OCI-LY3 (cell line): ENCODE results near the gene PLRG1.

Source experiments
- H2AFZ ChIP-seq: fragments of 200-600, 300-600 bp; shearing (Covaris generic); 2 replicates; pipeline ENCODE4 v1.6.0; 2014; ENCODE audit warnings: antibody characterized with exemption, low read depth, low read length
- H3K27ac ChIP-seq: fragments of 200-600, 300-600 bp; sonication (generic); 2 replicates; pipeline ENCODE4 v1.5.1; 2014; ENCODE audit warnings: mild to moderate bottlenecking, low read length, moderate library complexity, mixed read lengths
- H3K27me3 ChIP-seq: fragments of 200-600, 300-600 bp; sonication (generic); 2 replicates; pipeline ENCODE4 v1.6.1; 2014; ENCODE audit warnings: low read depth, low read length, mixed read lengths
- H3K36me3 ChIP-seq: fragments of 200-600, 300-600 bp; sonication (generic); replicated peaks from 2 replicates; pipeline ENCODE3; 2014; ENCODE audit warnings: low read depth, low read length, mixed read lengths
- H3K4me1 ChIP-seq: fragments of 300-600, 200-600 bp; sonication (generic); 2 replicates; pipeline ENCODE4 v1.6.1; 2014; ENCODE audit warnings: low read length, mixed read lengths
- H3K4me2 ChIP-seq: fragments of 200-600, 300-600 bp; sonication (generic); 2 replicates; pipeline ENCODE4 v1.6.1; 2014; ENCODE audit warnings: low read length, mixed read lengths
- H3K4me3 ChIP-seq: fragments of 300-600, 200-600 bp; sonication (generic); 2 replicates; pipeline ENCODE4 v1.5.1; 2014; ENCODE audit warnings: antibody characterized with exemption, mild to moderate bottlenecking, low read length, moderate library complexity
- H3K79me2 ChIP-seq: fragments of 300-600, 200-600 bp; shearing (Covaris generic); 2 replicates; pipeline ENCODE4 v1.6.1; 2014; ENCODE audit warnings: mild to moderate bottlenecking, low read length, mixed read lengths
- H3K9ac ChIP-seq: fragments of 300-600, 200-600 bp; shearing (Covaris generic); 2 replicates; pipeline ENCODE4 v1.6.0; 2014; ENCODE audit warnings: mild to moderate bottlenecking, low read length, moderate library complexity
- H3K9me3 ChIP-seq: fragments of 200-600, 300-600 bp; shearing (Covaris generic); 2 replicates; pipeline ENCODE4 v1.6.1; 2014; ENCODE audit warnings: low read length, mixed read lengths; ENCODE audit not compliant: insufficient read depth
- H4K20me1 ChIP-seq: fragments of 200-600, 300-600 bp; sonication (generic); 2 replicates; pipeline ENCODE4 v1.6.1; 2016; ENCODE audit warnings: low read length, mixed read lengths; ENCODE audit not compliant: insufficient read depth
- CTCF ChIP-seq: fragments of 200-600, 300-600 bp; sonication (generic); IDR thresholded peaks from 2 replicates; pipeline ENCODE4 v1.5.1; 2014; ENCODE audit warnings: antibody characterized with exemption, low read length, low read depth
- EZH2phosphoT487 ChIP-seq: fragments of 200-600 bp; shearing (Covaris generic); IDR thresholded peaks from 2 replicates; pipeline ENCODE4 v1.6.1; 2018; ENCODE audit warnings: antibody characterized with exemption, mixed run types, low read depth

Gene PLRG1

GRCh38 chr4:154517591-154517990 is 32.6 kb downstream of the PLRG1 start:
- H2AFZ ChIP-seq, result no peak overlapping the region
- H3K79me2 ChIP-seq, result no peaks in the 10 kb centered on the region
- H3K27me3 ChIP-seq, result peaks cover 50% of the 10 kb centered on the region
- no peak overlapping the region for H3K9ac ChIP-seq
- no peak overlapping the region for H3K4me2 ChIP-seq
- H3K9me3 ChIP-seq, result peaks cover 5% of the 10 kb centered on the region; the same call in 1 of the 2 replicates
- peaks cover 17% of the 10 kb centered on the region for H3K4me1 ChIP-seq
- H3K27ac ChIP-seq, result no peak overlapping the region
- TF ChIP-seq EZH2phosphoT487, result no peak
- no peak for TF ChIP-seq CTCF
- H3K4me3 ChIP-seq, result no peak overlapping the region
- H3K36me3 ChIP-seq, result peaks cover 5% of the 10 kb centered on the region
- H4K20me1 ChIP-seq, result no peaks in the 10 kb centered on the region

DNA sequence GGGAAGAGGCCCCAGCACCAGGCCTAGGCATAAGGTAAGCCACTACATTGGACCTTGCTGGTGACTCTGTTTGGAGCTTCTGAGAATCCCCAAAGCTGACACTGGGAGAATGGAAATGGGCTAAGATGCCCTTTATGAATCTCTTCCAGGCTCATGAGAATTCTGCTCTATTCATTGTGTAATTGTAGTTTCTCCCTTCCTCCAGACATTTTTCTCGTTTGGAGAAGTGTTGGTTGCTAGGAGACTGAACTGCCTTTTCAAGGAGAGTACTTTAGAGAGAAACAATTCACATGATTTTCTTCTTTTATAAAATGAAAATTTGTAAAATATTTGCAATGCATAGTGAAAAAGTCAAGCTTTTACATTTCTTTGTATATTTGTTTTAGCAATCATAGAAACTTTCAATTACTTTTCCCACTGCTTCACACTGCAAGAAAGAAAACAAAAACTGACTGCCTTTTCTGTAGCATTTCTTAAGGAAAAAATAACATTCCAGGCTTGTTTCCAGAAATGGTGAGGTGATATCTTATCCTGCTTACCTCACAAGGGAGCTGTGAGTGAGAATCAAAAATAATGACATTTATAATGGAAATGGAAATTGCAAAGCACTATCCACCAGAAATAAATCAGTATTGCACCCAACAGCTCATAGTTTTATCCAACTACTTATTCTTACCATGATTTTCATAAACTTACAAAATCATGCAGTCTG is 33.7 kb downstream of the PLRG1 start:
- H3K27ac ChIP-seq, result no peak overlapping the region
- no peaks in the 10 kb centered on the region for H4K20me1 ChIP-seq
- no peak overlapping the region for H3K4me2 ChIP-seq
- peaks cover 5% of the 10 kb centered on the region; the same call in 1 of the 2 replicates for H3K9me3 ChIP-seq
- no peaks in the 10 kb centered on the region for H3K79me2 ChIP-seq
- no peak overlapping the region for H3K9ac ChIP-seq
- peaks cover 5% of the 10 kb centered on the region for H3K36me3 ChIP-seq
- peaks cover 22% of the 10 kb centered on the region for H3K4me1 ChIP-seq
- H3K4me3 ChIP-seq, result no peak overlapping the region
- H2AFZ ChIP-seq, result no peak overlapping the region
- TF ChIP-seq CTCF (no peak), EZH2phosphoT487 (no peak)
- peaks cover 42% of the 10 kb centered on the region for H3K27me3 ChIP-seq

DNA sequence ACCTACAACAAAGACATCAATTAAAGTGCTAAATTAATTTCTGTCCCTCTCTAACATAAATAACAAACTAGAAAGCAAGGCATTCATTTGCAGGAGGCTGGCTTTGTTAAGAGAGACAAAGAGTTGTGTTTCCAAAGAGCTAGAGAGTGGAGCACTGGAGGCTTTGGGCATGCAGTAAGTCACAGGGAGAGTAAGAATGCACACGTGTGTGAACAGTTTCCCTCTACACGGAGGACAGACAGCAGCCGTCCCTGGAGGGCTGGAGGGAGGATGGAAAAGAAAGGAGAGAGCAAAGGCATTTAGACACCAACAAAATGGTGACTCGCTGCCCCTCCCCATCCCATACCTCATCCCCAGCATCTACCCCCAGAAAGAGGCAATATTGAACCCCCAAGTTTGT is 38.2 kb downstream of the PLRG1 start:
- no peak overlapping the region for H3K9ac ChIP-seq
- H4K20me1 ChIP-seq, result no peaks in the 10 kb centered on the region
- H2AFZ ChIP-seq, result no peak overlapping the region
- peaks cover 5% of the 10 kb centered on the region; the same call in 1 of the 2 replicates for H3K9me3 ChIP-seq
- H3K79me2 ChIP-seq, result no peaks in the 10 kb centered on the region
- H3K27me3 ChIP-seq, result peaks cover 31% of the 10 kb centered on the region
- H3K4me3 ChIP-seq, result no peak overlapping the region
- no peak overlapping the region for H3K4me2 ChIP-seq
- TF ChIP-seq CTCF (no peak), EZH2phosphoT487 (no peak)
- no peak overlapping the region for H3K27ac ChIP-seq
- H3K36me3 ChIP-seq, result peaks cover 5% of the 10 kb centered on the region
- peaks cover 8% of the 10 kb centered on the region for H3K4me1 ChIP-seq

DNA sequence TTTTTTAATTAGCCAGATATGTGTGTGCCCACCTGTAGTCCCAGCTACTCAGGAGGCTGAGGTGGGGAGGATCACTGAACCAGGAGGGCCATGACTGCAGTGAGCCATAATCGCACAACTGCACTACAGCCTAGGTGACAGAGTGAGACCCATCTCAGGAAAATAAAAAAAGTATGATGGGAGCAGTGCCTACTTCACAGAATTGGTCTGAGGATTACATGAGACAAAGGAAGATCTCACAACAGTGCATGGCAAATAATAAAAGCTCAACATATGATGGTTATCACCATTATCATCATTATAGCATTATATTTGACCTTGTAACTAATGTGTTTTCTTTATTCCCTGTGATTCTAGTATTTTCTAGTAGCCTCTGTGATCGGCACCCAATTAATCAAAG is 38.7 kb downstream of the PLRG1 start:
- Histone ChIP-seq H3K9ac (no peak overlapping the region), H3K4me1 (peaks cover 8% of the 10 kb centered on the region), H2AFZ (no peak overlapping the region), H3K79me2 (no peaks in the 10 kb centered on the region), H4K20me1 (no peaks in the 10 kb centered on the region), H3K4me3 (no peak overlapping the region), H3K4me2 (no peak overlapping the region), H3K27ac (no peak overlapping the region), H3K27me3 (peaks cover 32% of the 10 kb centered on the region), H3K36me3 (peaks cover 5% of the 10 kb centered on the region), H3K9me3 (peaks cover 5% of the 10 kb centered on the region; the same call in 1 of the 2 replicates)
- no peak for TF ChIP-seq CTCF
- TF ChIP-seq EZH2phosphoT487, result no peak
